H9 (cell line): Measurements from ENCODE around the gene EDDM13. TPM values are rescaled to one million over a fixed set of nuclear protein-coding genes. Genes with fewer than 3 reads are reported as not detected.

Source experiments
- DNase-seq: peaks from one replicate; pipeline ENCODE4 v3.0.0-alpha.2; 2017
- H2AFZ ChIP-seq: one replicate; pipeline ENCODE4 v1.6.1; 2013; ENCODE audit warnings: mild to moderate bottlenecking, low read length, control low read depth, moderate library complexity
- H2AK5ac ChIP-seq: 2 replicates; pipeline ENCODE4 v1.6.1; 2013; ENCODE audit warnings: low read length, control low read depth, mixed read lengths; ENCODE audit not compliant: insufficient read length
- H2BK120ac ChIP-seq: one replicate; pipeline ENCODE4 v1.6.1; 2013; ENCODE audit warnings: low read depth, mild to moderate bottlenecking, low read length, control low read depth, inconsistent platforms; ENCODE audit not compliant: poor library complexity, severe bottlenecking
- H2BK12ac ChIP-seq: 2 replicates; pipeline ENCODE4 v1.6.1; 2013; ENCODE audit warnings: low read length, control low read depth, mixed read lengths, low read depth; ENCODE audit not compliant: insufficient read length
- H2BK15ac ChIP-seq: 2 replicates; pipeline ENCODE4 v1.6.1; 2013; ENCODE audit warnings: low read depth, low read length, control low read depth
- H2BK20ac ChIP-seq: one replicate; pipeline ENCODE4 v1.6.1; 2013; ENCODE audit warnings: low read depth, mild to moderate bottlenecking, low read length, control low read depth, inconsistent platforms; ENCODE audit not compliant: poor library complexity, severe bottlenecking
- H2BK5ac ChIP-seq: 2 replicates; pipeline ENCODE4 v1.6.1; 2013; ENCODE audit warnings: low read length, control low read depth, mixed read lengths; ENCODE audit not compliant: insufficient read length
- H3K14ac ChIP-seq: 2 replicates; pipeline ENCODE4 v1.6.1; 2013; ENCODE audit warnings: low read length, control low read depth; ENCODE audit not compliant: insufficient read depth
- H3K18ac ChIP-seq: 2 replicates; pipeline ENCODE4 v1.6.1; 2013; ENCODE audit warnings: low read depth, mild to moderate bottlenecking, mixed read lengths, low read length, control low read depth; ENCODE audit not compliant: insufficient read length
- H3K23ac ChIP-seq: 2 replicates; pipeline ENCODE4 v1.6.1; 2013; ENCODE audit warnings: low read length, control low read depth, mixed read lengths, low read depth; ENCODE audit not compliant: insufficient read length
- H3K23me2 ChIP-seq: 2 replicates; pipeline ENCODE4 v1.6.1; 2013; ENCODE audit warnings: low read depth, mild to moderate bottlenecking, mixed read lengths, low read length, control low read depth; ENCODE audit not compliant: insufficient read length, poor library complexity, severe bottlenecking
- H3K27ac ChIP-seq: 2 replicates; pipeline ENCODE4 v1.5.1; 2013; ENCODE audit warnings: low read length, control low read depth, mixed read lengths, low read depth; ENCODE audit not compliant: insufficient read length
- H3K27me3 ChIP-seq: 2 replicates; pipeline ENCODE4 v1.6.1; 2013; ENCODE audit warnings: low read length, control low read depth, inconsistent platforms; ENCODE audit not compliant: insufficient read depth
- H3K4ac ChIP-seq: 2 replicates; pipeline ENCODE4 v1.6.1; 2013; ENCODE audit warnings: low read depth, mild to moderate bottlenecking, control low read depth, inconsistent platforms, low read length, moderate library complexity
- H3K4me1 ChIP-seq: 2 replicates; pipeline ENCODE4 v1.6.1; 2013; ENCODE audit warnings: low read length, control low read depth, inconsistent platforms; ENCODE audit not compliant: insufficient read depth
- H3K4me2 ChIP-seq: 2 replicates; pipeline ENCODE4 v1.6.1; 2013; ENCODE audit warnings: low read length, control low read depth, mixed read lengths; ENCODE audit not compliant: insufficient read length, insufficient read depth
- H3K56ac ChIP-seq: 2 replicates; pipeline ENCODE4 v1.6.1; 2013; ENCODE audit warnings: low read depth, mild to moderate bottlenecking, mixed read lengths, low read length, control low read depth; ENCODE audit not compliant: insufficient read length
- H3K79me1 ChIP-seq: 2 replicates; pipeline ENCODE4 v1.6.1; 2013; ENCODE audit warnings: low read depth, mild to moderate bottlenecking, moderate library complexity, low read length, control low read depth, inconsistent platforms; ENCODE audit not compliant: insufficient read depth, poor library complexity, severe bottlenecking
- H3K79me2 ChIP-seq: 2 replicates; pipeline ENCODE4 v1.6.1; 2013; ENCODE audit warnings: low read length, control low read depth, inconsistent platforms; ENCODE audit not compliant: insufficient read depth
- H3K9ac ChIP-seq: 2 replicates; pipeline ENCODE4 v1.6.1; 2013; ENCODE audit warnings: low read length, control low read depth, mixed read lengths; ENCODE audit not compliant: insufficient read length; ENCODE audit errors: extremely low read depth
- H3K9me3 ChIP-seq: one replicate; pipeline ENCODE4 v1.6.1; 2013; ENCODE audit warnings: low read depth, low read length, inconsistent platforms; ENCODE audit not compliant: control insufficient read depth
- H3T11ph ChIP-seq: one replicate; pipeline ENCODE4 v1.6.1; 2013; ENCODE audit warnings: mild to moderate bottlenecking, low read length, control low read depth, inconsistent platforms
- H4K20me1 ChIP-seq: one replicate; pipeline ENCODE4 v1.6.1; 2013; ENCODE audit not compliant: control insufficient read depth, insufficient read length, insufficient read depth
- H4K5ac ChIP-seq: 2 replicates; pipeline ENCODE4 v1.6.1; 2013; ENCODE audit warnings: low read depth, mild to moderate bottlenecking, mixed read lengths, low read length, control low read depth; ENCODE audit not compliant: insufficient read length
- H4K8ac ChIP-seq: replicated peaks from 2 replicates; pipeline ENCODE4 v1.6.1; 2013; ENCODE audit warnings: low read length, control low read depth, mixed read lengths, low read depth; ENCODE audit not compliant: insufficient read length
- H4K91ac ChIP-seq: 2 replicates; pipeline ENCODE4 v1.6.1; 2013; ENCODE audit warnings: low read depth, mild to moderate bottlenecking, moderate library complexity, mixed read lengths, low read length, control low read depth; ENCODE audit not compliant: insufficient read length
- H3K27ac Mint-ChIP-seq, 3 experiments: 2 replicates in 2 of 3; 3 replicates in 1 of 3; pipeline ENCODE4 v1.8.0; 2020 to 2021; ENCODE audit warnings: mixed read lengths in 3 of 3, mild to moderate bottlenecking in 1 of 3, moderate library complexity in 1 of 3
- H3K27me3 Mint-ChIP-seq: 2 replicates; pipeline ENCODE4 v1.8.0; 2021; ENCODE audit warnings: low read depth, mild to moderate bottlenecking, moderate library complexity, mixed read lengths
- H3K36me3 Mint-ChIP-seq, 3 experiments: 2 replicates in 2 of 3; 3 replicates in 1 of 3; pipeline ENCODE4 v1.8.0; 2020 to 2021; ENCODE audit warnings: low read depth in 3 of 3, mixed read lengths in 3 of 3; ENCODE audit not compliant: insufficient read depth in 1 of 3
- H3K4me1 Mint-ChIP-seq, 2 experiments: 2 replicates each; pipeline ENCODE4 v1.8.0; 2020; ENCODE audit warnings: mixed read lengths in 2 of 2
- H3K4me3 Mint-ChIP-seq, 2 experiments: 2 replicates in 1 of 2; 3 replicates in 1 of 2; pipeline ENCODE4 v1.8.0; 2020 to 2021; ENCODE audit warnings: mild to moderate bottlenecking in 2 of 2, mixed read lengths in 2 of 2, moderate library complexity in 1 of 2
- H3K9me3 Mint-ChIP-seq, 2 experiments: 2 replicates in 1 of 2; 3 replicates in 1 of 2; pipeline ENCODE4 v1.8.0; 2020; ENCODE audit warnings: mild to moderate bottlenecking in 2 of 2, mixed read lengths in 2 of 2, moderate library complexity in 1 of 2
- WGBS: extraction: QIAGEN DNeasy Blood & Tissue Kit; methylation state at CpG from one replicate; pipeline ENCODE4 v1.1.7; 2013; ENCODE audit warnings: missing lambda C conversion rate, low lambda C conversion rate, mixed read lengths; ENCODE audit not compliant: insufficient read length; ENCODE audit errors: extremely low coverage; 5-methylcytosine and 5-hydroxymethylcytosine counted together
- total RNA-seq: library from RNA; stranded (reverse); gene quantifications from 2 replicates; pipeline ENCODE4 v1.2.1, GENCODE V29; 2021
- TF ChIP-seq, protein P1 (sequence below): fragments of 200-600 bp; sonication (generic); conservative IDR thresholded peaks from 3 replicates; pipeline ENCODE4 v1.8.0; 2021; ENCODE audit warnings: antibody characterized with exemption, mild to moderate bottlenecking

The EDDM13 gene
- total RNA-seq, 1 experiment from 2014 or later: not detected

DNA sequence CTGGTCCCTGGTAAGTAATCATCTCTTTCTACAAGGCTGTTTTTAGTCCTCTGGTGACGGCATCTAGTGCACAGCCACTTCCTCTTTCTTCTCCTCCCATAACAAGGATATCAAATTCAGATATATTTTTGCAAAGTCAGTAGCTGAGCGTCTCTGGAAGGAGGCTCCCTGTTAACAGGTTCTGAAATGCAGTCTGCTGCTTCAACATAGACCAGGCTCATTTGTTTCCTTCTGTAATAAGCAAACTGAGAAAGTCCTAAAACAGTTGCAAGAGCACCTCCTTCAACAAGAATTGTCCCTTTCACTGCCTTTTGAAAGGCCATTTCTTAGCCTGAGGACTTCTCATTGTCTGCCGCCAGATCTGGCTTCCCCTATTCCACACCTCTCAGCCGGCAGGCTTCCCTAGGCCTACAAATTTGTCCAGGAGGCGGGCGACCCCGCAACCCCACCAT is 49.5 kb downstream of the EDDM13 start:
- WGBS: no CpG with 5 or more reads among the region's 7 CpGs
- H2BK12ac ChIP-seq: no peak overlapping the region
- no peak overlapping the region for H2AFZ ChIP-seq
- H3K4ac ChIP-seq: no peak overlapping the region
- no peak overlapping the region for H3K27ac Mint-ChIP-seq
- no peak overlapping the region for H3K4me2 ChIP-seq
- TF ChIP-seq, protein P1, sequence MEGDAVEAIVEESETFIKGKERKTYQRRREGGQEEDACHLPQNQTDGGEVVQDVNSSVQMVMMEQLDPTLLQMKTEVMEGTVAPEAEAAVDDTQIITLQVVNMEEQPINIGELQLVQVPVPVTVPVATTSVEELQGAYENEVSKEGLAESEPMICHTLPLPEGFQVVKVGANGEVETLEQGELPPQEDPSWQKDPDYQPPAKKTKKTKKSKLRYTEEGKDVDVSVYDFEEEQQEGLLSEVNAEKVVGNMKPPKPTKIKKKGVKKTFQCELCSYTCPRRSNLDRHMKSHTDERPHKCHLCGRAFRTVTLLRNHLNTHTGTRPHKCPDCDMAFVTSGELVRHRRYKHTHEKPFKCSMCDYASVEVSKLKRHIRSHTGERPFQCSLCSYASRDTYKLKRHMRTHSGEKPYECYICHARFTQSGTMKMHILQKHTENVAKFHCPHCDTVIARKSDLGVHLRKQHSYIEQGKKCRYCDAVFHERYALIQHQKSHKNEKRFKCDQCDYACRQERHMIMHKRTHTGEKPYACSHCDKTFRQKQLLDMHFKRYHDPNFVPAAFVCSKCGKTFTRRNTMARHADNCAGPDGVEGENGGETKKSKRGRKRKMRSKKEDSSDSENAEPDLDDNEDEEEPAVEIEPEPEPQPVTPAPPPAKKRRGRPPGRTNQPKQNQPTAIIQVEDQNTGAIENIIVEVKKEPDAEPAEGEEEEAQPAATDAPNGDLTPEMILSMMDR: no peak
- no peaks in the 10 kb centered on the region for H3K23me2 ChIP-seq
- no peaks in the 10 kb centered on the region for H3K27me3 ChIP-seq
- H3K9ac ChIP-seq: no peak overlapping the region
- H3K56ac ChIP-seq: no peak overlapping the region
- no peak overlapping the region for H4K91ac ChIP-seq
- H3K79me2 ChIP-seq: no peaks in the 10 kb centered on the region
- no peak overlapping the region for H3T11ph ChIP-seq
- no peaks in the 10 kb centered on the region for H3K79me1 ChIP-seq
- H3K4me1 ChIP-seq: no peaks in the 10 kb centered on the region
- H4K20me1 ChIP-seq: no peaks in the 10 kb centered on the region
- H4K8ac ChIP-seq: no peak overlapping the region
- no peak overlapping the region for H2BK5ac ChIP-seq
- H2BK120ac ChIP-seq: no peak overlapping the region
- H3K18ac ChIP-seq: no peak overlapping the region
- no peak overlapping the region for H3K4me3 Mint-ChIP-seq
- no peak overlapping the region for H2BK15ac ChIP-seq
- H2AK5ac ChIP-seq: no peak overlapping the region
- H2BK20ac ChIP-seq: no peak overlapping the region
- H3K36me3 Mint-ChIP-seq: no peaks in the 10 kb centered on the region; a peak in 2 of 7 replicates
- H3K14ac ChIP-seq: no peak overlapping the region
- H3K27ac ChIP-seq: no peak overlapping the region
- H3K9me3 ChIP-seq: no peaks in the 10 kb centered on the region
- H3K23ac ChIP-seq: no peak overlapping the region
- no peaks in the 10 kb centered on the region for H3K4me1 Mint-ChIP-seq
- no peak overlapping the region for H4K5ac ChIP-seq
- peaks cover 19% of the 10 kb centered on the region for H3K27me3 Mint-ChIP-seq
- H3K9me3 Mint-ChIP-seq: peaks cover 39% of the 10 kb centered on the region in 2 experiments
- no peak for DNase-seq
